ENCODE results near the gene FOXA3.

DNA sequence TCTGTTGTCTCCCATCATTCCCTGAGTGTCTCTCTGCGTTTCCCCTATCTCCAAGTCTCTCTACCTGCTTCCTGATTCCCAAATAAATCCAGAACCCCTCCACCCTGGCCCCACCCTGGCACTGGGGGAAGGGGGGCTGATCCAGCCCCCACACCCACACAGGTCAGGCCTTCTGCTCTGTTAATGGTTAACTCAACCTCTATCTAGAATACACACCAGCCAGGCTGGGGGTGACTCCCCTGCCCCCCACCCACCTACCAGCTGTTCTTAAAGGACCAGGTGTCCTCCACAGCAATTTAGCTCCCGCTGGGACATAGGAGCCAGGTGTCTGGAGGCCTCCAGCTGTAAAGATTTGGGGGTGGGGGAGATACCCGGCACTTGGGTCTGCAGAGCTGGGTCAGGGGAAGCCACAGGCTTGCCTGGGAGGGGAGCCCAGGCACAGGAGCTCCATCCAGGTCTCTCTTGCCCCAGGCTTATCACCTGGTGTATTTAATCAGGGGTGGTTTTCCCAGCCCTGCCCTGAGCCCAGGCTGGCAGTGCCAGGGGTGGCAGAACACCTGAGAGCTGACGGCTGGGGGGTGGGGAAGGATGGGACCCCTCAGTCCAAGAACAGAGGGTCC lies 17.9 kb downstream of the FOXA3 start:
- TF ChIP-seq, protein P1, sequence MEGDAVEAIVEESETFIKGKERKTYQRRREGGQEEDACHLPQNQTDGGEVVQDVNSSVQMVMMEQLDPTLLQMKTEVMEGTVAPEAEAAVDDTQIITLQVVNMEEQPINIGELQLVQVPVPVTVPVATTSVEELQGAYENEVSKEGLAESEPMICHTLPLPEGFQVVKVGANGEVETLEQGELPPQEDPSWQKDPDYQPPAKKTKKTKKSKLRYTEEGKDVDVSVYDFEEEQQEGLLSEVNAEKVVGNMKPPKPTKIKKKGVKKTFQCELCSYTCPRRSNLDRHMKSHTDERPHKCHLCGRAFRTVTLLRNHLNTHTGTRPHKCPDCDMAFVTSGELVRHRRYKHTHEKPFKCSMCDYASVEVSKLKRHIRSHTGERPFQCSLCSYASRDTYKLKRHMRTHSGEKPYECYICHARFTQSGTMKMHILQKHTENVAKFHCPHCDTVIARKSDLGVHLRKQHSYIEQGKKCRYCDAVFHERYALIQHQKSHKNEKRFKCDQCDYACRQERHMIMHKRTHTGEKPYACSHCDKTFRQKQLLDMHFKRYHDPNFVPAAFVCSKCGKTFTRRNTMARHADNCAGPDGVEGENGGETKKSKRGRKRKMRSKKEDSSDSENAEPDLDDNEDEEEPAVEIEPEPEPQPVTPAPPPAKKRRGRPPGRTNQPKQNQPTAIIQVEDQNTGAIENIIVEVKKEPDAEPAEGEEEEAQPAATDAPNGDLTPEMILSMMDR (conservative IDR thresholded peaks at IDR 0.05 in 1 of 2, IDR thresholded peaks at IDR 0.05 in 1 of 2; ENCODE audit: extremely low read depth in 1 of 2, insufficient read depth in 1 of 2, low read depth in 1 of 2, low read length in 2 of 2), result no peak
- no peak for TF ChIP-seq EZH2 (IDR thresholded peaks at IDR 0.05; ENCODE audit: borderline replicate concordance, low read length)

Measured in mammary epithelial cell (primary cell).